NCI-H82 treated with DMSO at 0.1 percent for 48 hours (cell line): ENCODE results near the gene PEX14.

Experiments used
- DNase-seq: peaks from one replicate; lab custom pipeline; 2025; ENCODE audit not compliant: unreplicated experiment; lab: John Stamatoyannopoulos, UW

PEX14 gene

DNA sequence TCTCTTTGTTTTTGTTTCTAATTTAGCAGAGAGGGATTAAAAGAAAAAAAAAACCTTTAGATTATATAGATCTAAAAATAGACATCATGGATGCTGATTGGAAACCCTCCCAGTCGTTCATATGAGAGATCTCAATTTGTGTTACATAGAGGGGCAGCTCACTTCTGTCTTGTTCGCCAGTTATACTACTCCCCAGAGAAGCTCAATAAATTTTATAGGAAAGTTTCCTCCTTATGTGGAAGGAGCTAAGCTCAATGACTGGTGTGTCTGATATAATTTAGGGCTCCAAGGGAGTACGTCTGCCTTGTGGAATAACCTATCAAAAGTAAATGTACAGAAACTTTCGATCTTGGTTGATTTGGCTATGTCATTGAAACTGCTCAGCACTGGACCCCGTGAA is 117.6 kb downstream of the PEX14 start:
- DNase-seq = no peak

DNA sequence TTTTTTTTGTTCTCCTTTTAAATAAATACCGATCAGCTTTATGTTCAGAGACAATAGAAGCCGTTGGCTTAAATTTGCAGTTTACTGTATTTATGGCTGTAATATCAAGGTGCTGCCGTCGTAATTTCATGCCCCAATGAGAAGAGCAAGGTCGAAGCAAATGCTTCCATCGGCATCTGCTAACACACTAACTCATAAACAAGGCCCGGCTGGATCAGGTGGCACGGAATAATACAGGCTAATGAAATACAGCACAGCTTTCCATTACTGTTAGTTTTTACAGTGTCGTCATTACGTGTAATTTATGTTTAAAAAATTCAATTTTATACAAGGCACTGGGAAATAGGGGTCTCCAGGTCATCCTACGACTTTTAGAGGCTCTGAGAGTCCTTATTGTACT is 119.0 kb downstream of the PEX14 start:
- DNase-seq = no peak

DNA sequence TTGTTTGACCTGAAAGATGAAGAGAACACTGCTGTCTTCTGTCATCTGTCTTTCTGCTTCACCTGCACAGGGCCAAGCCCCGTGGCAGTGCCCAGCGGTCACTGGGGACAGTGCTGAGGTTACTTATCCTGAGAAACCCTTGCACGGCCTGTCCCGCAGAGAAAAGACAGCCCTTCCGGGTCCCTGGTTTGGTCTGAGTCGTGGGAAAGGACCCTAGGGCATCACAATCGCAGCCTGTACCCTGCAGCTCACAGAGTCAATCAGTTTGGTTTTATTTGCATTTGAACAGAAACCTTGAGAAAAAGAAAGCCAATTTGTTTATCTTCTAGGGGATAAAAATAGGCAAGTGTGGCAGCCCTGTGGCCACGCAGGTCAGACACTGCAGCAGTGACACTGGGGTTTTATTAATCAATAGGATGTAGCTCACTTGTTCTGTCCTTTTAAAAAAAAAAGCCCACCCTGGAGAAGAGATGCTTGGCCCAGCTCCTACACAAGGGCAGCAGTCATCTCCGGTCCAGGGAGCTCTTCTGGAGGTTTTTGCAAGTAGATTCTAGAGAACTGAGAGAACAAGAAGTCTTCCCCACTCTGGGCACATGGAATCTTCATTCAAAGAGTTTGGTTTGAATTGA is 120.0 kb downstream of the PEX14 start:
- no peak for DNase-seq

- no peak for DNase-seq
Observed at GRCh38 chr1:10596780-10597179, 122.0 kb downstream of the PEX14 start.

DNA sequence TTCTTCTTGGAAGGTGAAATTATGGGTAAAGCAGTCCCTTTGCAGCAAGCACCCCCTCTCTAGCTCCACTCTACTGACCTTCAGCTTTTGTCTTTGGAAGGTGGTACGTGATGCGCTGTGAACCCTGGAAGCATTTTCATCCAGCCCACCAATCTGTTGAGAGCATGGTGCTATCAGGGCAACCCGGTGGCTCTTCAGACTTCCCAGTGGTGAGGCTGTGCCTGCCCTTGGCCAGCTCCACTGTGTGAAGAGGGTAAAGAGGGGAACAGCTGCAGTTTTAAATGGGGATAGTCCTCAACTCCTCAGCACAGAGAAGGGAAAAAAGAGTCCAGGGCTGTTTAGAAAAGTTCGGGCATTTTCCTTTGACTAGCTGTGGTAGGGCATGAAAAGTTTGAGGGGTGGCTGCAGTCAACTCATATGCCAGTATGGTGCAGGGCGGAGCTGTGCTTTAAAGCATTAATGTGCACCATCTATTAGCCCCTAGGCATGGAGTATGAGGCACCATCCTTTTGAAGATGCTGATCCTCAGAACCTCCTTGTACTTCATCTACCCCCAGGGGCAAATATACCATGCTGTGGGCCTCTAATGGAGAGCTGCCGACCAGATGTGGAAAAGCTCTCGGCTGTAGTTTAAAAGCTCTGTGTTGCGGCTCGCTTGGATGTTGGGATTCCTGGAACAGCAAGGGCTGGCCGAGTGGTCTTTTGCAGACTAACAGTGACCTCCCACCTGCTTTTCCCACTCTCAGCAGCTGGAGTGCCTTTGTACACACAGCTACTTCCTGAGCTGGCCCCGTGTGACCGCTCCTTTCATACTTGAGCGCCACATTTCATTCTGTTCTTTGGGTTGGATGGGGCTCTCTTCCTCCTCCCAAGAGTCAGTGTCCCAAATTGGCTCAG is 123.0 kb downstream of the PEX14 start:
- DNase-seq = no peak

- no peak for DNase-seq
Observed at GRCh38 chr1:10598389-10598702, 123.6 kb downstream of the PEX14 start.

GRCh38 chr1:10599194-10599861 is 124.6 kb downstream of the PEX14 start:
- no peak for DNase-seq

DNA sequence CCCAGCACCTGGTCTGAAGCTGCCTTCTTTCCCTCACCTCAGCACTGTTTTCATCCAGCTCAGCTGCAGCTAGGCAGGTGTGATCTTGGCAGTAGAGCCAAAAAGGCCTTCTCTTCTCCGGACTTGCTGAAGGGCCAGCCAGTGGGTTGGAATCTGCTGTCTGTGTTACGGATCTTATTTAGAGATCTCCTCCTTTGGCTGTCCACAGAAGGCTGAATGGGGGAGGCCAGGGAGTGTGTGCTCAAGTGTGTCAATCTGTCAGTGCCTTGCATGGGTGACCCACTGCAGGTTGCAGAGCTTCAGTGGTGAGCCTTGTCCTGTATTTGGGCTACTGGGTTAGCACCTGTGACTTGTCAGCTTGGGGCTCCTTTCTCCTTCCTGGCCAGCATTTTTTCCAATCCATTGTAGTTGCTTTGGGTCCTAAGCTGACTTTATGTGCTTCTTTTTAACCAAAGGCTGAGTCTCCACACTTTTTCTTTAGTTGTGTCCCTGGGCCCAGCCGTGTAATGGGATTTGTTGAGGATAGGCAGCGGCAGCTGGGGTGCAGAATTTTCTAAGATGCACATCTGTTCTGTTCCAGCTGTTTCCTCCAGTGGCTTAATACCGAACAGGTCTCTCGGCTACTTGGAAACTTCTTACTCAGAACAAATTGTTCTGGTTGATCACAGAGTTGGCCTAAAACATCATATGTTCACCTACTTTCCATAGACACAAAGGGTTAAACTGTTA is 126.8 kb downstream of the PEX14 start:
- peak; percentile 48 for DNase-seq

GRCh38 chr1:10602936-10603335 is 128.2 kb downstream of the PEX14 start:
- no peak for DNase-seq

- DNase-seq = no peak
Observed at GRCh38 chr1:10604966-10605365, 130.2 kb downstream of the PEX14 start.

GRCh38 chr1:10606064-10606463 is 131.3 kb downstream of the PEX14 start:
- no peak for DNase-seq

DNA sequence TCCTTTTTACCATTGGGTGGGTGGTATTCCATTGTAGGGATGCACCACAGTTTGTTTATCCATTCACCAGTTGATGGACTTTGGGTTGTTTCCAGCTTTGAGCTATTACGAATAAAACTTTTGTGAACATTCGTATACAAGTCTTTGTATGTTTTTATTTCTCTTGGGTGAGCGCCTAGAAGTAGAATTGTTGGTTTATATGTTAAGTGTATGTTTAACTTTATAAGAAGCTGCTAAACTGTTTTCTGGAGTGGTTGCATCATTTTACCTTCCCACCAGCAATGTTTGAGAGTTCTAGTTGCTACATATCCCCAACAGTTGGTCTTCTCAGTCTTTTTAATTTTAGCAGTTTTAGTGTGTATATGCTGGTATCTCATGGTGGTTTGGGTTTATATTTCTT is 132.5 kb downstream of the PEX14 start:
- DNase-seq = no peak

- DNase-seq = peak; percentile 66
Observed at GRCh38 chr1:10608690-10609089, 133.9 kb downstream of the PEX14 start.

DNA sequence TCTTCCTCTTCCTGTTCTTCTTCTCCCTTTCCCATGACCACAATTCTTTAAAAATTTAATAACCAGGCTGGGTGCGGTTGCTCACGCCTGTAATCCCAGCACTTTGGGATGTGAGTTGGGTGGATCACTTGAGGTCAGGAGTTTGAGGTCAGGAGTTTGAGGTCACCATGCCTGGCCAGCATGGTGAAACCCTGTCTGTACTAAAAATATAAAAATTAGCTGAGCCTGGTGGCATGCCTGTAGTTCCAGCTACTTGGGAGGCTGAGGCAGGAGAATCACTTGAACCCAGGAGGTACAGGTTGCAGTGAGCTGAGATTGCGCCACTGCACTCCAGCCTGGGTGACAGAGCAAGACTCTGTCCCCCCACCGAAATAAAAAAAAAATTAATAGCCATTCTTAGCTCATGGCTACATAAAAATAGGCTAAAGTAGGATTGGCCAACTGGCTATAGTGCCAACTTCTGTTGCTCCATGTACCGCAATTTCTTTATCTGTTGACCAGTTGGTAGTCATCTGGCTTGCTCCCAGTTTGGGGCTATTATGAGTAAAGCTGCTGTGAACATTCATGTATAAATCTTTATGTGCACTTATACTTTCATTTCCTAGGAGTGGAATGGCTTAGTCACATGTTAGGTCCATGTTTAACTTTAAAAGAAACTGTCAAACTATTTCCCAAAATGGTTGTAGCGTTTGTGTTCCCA is 136.3 kb downstream of the PEX14 start:
- DNase-seq = no peak

DNA sequence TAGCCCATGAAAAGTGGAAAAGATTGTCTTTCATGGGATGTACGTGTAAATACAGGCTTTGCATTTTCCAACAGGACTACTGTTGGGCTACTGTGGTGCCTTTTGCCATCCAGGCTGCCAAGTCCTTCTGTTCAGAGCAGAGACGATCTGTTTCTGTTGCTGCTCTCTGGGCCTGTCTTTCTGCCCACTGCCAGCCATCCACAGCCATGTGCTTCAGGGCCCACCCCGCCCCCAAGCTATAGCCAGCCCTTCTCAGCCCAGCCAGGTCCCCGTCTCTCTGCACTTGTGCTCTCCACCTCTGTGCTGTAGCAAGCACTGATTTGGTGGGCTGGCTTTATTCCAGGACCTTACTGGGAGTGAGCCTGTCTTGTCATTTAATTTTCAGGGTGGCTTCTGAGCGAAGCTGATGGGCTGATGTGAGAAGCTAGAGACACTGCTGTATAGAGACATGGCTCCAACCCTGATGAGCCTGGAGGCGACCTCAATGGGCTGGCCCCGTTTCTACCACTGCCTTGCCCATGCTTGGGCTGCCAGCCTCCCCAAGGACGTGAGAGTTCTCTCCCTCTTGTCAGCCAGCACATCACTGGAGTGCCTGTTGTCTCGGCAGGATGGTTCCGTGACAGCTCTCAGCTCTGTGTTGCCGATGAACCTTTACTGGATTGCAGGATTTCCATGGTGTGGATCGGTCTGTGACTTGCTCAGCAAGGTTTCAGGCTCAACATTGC is 137.8 kb downstream of the PEX14 start:
- DNase-seq = no peak

GRCh38 chr1:10613340-10613739 is 138.6 kb downstream of the PEX14 start:
- no peak for DNase-seq

- DNase-seq = no peak
Observed at GRCh38 chr1:10613861-10614260, 139.1 kb downstream of the PEX14 start.

- no peak for DNase-seq
Observed at GRCh38 chr1:10614377-10615225, 139.9 kb downstream of the PEX14 start.

GRCh38 chr1:10615332-10615731 is 140.6 kb downstream of the PEX14 start:
- no peak for DNase-seq
